ENCODE results near the gene AZU1.

GRCh38 chr19:810077-810855, 17.4 kb upstream of the AZU1 start:
- TF ChIP-seq TAF1 (IDR thresholded peaks at IDR 0.05; ENCODE audit: borderline replicate concordance, insufficient read depth, low read length) (no peak), POLR2AphosphoS5 (IDR thresholded peaks at IDR 0.05; ENCODE audit: low read depth, low read length) (no peak)
- TF ChIP-seq, protein P1, sequence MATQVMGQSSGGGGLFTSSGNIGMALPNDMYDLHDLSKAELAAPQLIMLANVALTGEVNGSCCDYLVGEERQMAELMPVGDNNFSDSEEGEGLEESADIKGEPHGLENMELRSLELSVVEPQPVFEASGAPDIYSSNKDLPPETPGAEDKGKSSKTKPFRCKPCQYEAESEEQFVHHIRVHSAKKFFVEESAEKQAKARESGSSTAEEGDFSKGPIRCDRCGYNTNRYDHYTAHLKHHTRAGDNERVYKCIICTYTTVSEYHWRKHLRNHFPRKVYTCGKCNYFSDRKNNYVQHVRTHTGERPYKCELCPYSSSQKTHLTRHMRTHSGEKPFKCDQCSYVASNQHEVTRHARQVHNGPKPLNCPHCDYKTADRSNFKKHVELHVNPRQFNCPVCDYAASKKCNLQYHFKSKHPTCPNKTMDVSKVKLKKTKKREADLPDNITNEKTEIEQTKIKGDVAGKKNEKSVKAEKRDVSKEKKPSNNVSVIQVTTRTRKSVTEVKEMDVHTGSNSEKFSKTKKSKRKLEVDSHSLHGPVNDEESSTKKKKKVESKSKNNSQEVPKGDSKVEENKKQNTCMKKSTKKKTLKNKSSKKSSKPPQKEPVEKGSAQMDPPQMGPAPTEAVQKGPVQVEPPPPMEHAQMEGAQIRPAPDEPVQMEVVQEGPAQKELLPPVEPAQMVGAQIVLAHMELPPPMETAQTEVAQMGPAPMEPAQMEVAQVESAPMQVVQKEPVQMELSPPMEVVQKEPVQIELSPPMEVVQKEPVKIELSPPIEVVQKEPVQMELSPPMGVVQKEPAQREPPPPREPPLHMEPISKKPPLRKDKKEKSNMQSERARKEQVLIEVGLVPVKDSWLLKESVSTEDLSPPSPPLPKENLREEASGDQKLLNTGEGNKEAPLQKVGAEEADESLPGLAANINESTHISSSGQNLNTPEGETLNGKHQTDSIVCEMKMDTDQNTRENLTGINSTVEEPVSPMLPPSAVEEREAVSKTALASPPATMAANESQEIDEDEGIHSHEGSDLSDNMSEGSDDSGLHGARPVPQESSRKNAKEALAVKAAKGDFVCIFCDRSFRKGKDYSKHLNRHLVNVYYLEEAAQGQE (IDR thresholded peaks at IDR 0.05; ENCODE audit: insufficient read depth in 1 of 2, low read depth in 2 of 2, low read length in 2 of 2), result no peak
